Type B pancreatic cell (in vitro differentiated cells): Measurements from ENCODE around the gene KRTAP10-4. TPM values are rescaled to one million over a fixed set of nuclear protein-coding genes. Genes with fewer than 3 reads are reported as not detected.
"Not testable (repeated sequence)": the region's sequence is repeated elsewhere in the genome, so short reads cannot be mapped to it uniquely, and the experiment has no call there.

Source experiments
- DNase-seq: peaks from one replicate; pipeline ENCODE4 v3.0.0; 2021; ENCODE audit warnings: mixed read lengths; ENCODE audit not compliant: unreplicated experiment; ENCODE audit errors: extremely low spot score
- H3K27ac Mint-ChIP-seq: 2 replicates; pipeline ENCODE4 v1.8.0; 2021; ENCODE audit warnings: mild to moderate bottlenecking, mixed read lengths
- H3K27me3 Mint-ChIP-seq: 2 replicates; pipeline ENCODE4 v1.8.0; 2021; ENCODE audit warnings: mixed read lengths
- H3K36me3 Mint-ChIP-seq: 2 replicates; pipeline ENCODE4 v1.8.0; 2021; ENCODE audit warnings: mixed read lengths
- H3K4me1 Mint-ChIP-seq: one replicate; pipeline ENCODE4 v1.8.0; 2021; ENCODE audit warnings: mixed read lengths; ENCODE audit not compliant: unreplicated experiment
- H3K4me3 Mint-ChIP-seq: 2 replicates; pipeline ENCODE4 v1.8.0; 2021; ENCODE audit warnings: mild to moderate bottlenecking, mixed read lengths
- H3K9me3 Mint-ChIP-seq: 2 replicates; pipeline ENCODE4 v1.8.0; 2021; ENCODE audit warnings: mixed read lengths
- CTCF ChIP-seq: fragments of 200-600 bp; sonication (generic); conservative IDR thresholded peaks from 2 replicates; pipeline ENCODE4 v1.5.0; 2021; ENCODE audit warnings: antibody characterized with exemption, mild to moderate bottlenecking
- total RNA-seq: library from RNA; stranded (reverse); gene quantifications from 2 replicates; pipeline ENCODE4 v1.2.1, GENCODE V29; 2021; ENCODE audit warnings: low replicate concordance

Gene KRTAP10-4
- total RNA-seq, 1 donor from 2014 or later = not detected

GRCh38 chr21:44603109-44603875 is 29.8 kb downstream of the KRTAP10-4 start:
- no peaks in the 10 kb centered on the region for H3K36me3 Mint-ChIP-seq
- no peak for DNase-seq
- no peak overlapping the region for H3K27ac Mint-ChIP-seq
- no peak overlapping the region for H3K4me3 Mint-ChIP-seq
- TF ChIP-seq CTCF = no peak
- H3K9me3 Mint-ChIP-seq = peaks cover 6% of the 10 kb centered on the region
- H3K4me1 Mint-ChIP-seq = no peaks in the 10 kb centered on the region
- H3K27me3 Mint-ChIP-seq = peaks cover 8% of the 10 kb centered on the region

DNA sequence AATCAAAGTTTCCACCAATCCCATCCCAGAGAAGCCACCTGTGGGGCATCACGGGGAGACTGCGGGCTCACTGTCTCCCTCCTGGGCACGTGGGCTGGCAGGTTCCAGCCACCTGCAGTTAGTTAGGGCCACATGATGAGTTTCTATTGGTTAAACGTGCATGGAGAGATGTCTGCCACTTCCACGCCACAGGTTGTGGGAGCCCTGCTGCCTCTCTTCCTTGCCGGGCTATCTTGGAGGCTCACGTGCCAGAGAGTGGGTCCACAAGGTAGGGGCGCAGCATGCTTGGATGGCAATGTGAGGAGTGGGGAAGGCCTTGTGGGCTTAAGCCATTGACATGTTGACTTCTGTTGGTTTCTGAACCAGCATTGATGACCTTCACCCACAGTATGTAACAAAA is 30.4 kb downstream of the KRTAP10-4 start:
- no peaks in the 10 kb centered on the region for H3K4me1 Mint-ChIP-seq
- no peak for DNase-seq
- no peak overlapping the region for H3K4me3 Mint-ChIP-seq
- H3K36me3 Mint-ChIP-seq = no peaks in the 10 kb centered on the region
- no peak overlapping the region for H3K27ac Mint-ChIP-seq
- no peak for TF ChIP-seq CTCF
- peaks cover 8% of the 10 kb centered on the region for H3K27me3 Mint-ChIP-seq
- peaks cover 3% of the 10 kb centered on the region for H3K9me3 Mint-ChIP-seq

DNA sequence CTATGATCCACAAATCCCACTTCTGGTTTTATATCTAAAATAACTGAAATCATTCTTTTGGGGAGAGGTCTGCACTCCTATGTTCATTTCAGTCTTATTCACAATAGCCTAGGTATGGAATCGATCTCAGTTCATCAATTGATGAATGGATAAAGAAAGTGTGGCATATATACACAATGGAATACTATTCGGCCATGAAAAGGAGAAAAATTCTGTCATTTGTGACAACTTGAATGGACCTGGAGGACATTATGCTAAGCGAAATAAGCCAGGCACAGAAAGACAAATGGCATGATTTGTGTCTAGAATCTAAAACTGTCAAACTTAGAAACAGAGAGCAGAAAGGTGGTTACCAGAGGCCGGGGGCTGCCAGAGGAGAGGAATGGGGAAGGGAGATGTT is 33.0 kb downstream of the KRTAP10-4 start:
- no peaks in the 10 kb centered on the region for H3K4me1 Mint-ChIP-seq
- peaks cover 13% of the 10 kb centered on the region for H3K9me3 Mint-ChIP-seq

DNA sequence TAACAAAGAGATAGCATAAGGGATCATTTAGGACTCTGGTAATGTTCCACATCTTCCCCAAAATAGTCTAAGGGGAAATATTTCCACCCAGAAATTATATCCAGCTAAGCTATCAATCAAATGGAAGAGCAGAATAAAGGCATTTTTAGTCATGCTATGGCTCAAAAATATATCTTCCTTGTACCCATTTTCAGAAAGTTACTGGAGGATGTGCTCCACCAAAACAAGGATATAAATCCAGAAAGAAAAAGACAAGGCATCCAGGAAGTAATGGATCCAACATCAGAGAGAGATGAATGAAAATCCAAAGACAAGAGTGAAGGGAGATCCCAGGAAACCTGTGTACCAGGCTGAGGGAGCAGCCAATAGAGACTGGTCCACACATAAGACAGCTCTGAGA is 35.7 kb downstream of the KRTAP10-4 start:
- Mint-ChIP-seq H3K27ac (no peak overlapping the region), H3K4me3 (no peak overlapping the region), H3K9me3 (peaks cover 13% of the 10 kb centered on the region), H3K36me3 (no peaks in the 10 kb centered on the region), H3K27me3 (peaks cover 8% of the 10 kb centered on the region), H3K4me1 (no peaks in the 10 kb centered on the region)
- DNase-seq = no peak
- TF ChIP-seq CTCF = no peak

More for the DNA sequence above, 33.0 kb downstream of the KRTAP10-4 start:
- H3K27me3 Mint-ChIP-seq = peaks cover 8% of the 10 kb centered on the region
- no peak for DNase-seq
- H3K27ac Mint-ChIP-seq = no peak overlapping the region
- no peaks in the 10 kb centered on the region for H3K36me3 Mint-ChIP-seq
- H3K4me3 Mint-ChIP-seq = no peak overlapping the region
- TF ChIP-seq CTCF = no peak

- H3K4me1 Mint-ChIP-seq, H3K4me3 Mint-ChIP-seq, H3K36me3 Mint-ChIP-seq, DNase-seq, H3K27me3 Mint-ChIP-seq, H3K27ac Mint-ChIP-seq: not testable (repeated sequence)
- peaks cover 13% of the 10 kb centered on the region for H3K9me3 Mint-ChIP-seq
Observed at GRCh38 chr21:44610157-44610843, 36.8 kb downstream of the KRTAP10-4 start.

- no peak for TF ChIP-seq CTCF
- DNase-seq = no peak
- H3K4me1 Mint-ChIP-seq = no peaks in the 10 kb centered on the region
- no peak overlapping the region for H3K27ac Mint-ChIP-seq
- peaks cover 4% of the 10 kb centered on the region for H3K27me3 Mint-ChIP-seq
- H3K36me3 Mint-ChIP-seq = no peaks in the 10 kb centered on the region
- peaks cover 13% of the 10 kb centered on the region for H3K9me3 Mint-ChIP-seq
- no peak overlapping the region for H3K4me3 Mint-ChIP-seq
Observed at GRCh38 chr21:44611551-44611950, 38.0 kb downstream of the KRTAP10-4 start.
